Measurements from ENCODE around the gene USP49.
A peak's percentile ranks its signal among the peaks of the same experiment; 100 is the strongest.
"Not testable (repeated sequence)": the region's sequence is repeated elsewhere in the genome, so short reads cannot be mapped to it uniquely, and the experiment has no call there.

USP49 gene

DNA sequence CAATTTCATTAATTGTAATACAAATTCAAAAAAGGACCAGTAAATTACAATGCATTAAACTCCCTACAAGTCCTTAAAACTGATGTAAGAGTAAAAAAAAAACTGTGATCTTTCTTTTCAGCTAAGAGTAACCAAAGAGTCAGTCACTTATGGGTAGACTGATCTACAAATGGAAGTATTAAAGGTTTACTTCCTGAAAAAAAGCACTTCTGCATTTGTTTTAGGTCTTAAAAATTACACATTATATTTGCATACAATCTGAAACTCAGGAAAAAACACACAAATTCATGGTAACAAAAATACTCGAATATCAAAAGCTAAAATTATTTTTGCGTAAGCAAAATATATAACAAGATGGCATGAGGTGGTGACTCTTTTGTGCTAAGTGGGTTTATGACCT, 23.5 kb downstream of the USP49 start:
- no peak for DNase-seq

DNA sequence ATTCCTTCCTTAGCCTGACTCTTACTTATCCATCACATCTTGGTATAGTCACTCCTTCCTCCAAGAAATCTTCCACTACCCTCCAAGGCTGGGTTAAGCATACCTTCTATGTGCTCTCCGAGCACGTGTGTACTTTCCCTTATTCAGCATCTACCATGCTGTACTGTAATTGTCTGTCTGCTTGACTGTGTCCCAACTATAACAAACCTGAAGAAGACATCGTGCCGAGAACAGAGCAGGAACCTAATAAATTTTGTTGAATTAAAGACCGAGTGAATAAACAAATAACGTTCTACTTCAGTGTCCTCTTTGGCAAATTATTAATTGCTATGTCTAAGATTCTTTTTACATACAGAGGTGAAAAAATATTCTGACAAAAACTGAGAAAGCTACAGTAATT, 35.8 kb downstream of the USP49 start:
- no peak for DNase-seq

DNA sequence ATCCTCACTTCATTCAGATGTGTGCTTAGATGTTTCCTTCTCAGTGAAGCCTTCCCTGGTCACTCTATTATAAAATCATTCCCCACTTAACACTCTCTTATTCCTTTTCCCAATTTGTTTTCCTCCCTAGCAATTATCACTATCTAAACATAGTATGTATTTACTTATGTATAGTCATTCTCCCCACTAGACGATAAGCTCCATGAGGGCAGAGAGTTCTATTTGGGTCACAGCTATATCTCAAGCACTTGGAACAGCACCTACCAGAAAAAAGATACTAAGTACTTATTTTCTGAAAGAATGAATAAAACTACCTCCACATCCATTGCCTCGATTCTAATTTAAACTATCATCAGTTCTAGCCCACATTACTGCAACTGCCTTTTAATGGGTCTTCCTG, 36.5 kb downstream of the USP49 start:
- no peak for DNase-seq

DNA sequence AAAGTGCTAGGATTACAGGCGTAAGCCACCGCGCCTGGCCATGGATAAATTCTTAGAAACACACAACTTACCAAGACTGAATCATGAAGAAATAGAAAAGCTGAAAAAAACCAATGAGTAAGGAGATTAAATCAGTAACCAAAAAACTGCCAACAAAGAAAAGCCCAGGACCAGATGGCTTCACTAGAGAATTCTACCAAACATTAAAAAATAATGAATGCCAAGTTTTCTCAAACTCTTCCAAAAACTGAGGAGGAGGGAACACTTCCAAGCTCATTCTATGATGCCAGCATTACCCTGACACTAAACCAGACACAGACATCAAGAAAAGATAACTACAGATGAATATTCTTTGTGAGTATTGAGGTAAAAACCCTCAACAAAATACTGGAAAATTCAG, 44.3 kb downstream of the USP49 start:
- DNase-seq = no peak

DNA sequence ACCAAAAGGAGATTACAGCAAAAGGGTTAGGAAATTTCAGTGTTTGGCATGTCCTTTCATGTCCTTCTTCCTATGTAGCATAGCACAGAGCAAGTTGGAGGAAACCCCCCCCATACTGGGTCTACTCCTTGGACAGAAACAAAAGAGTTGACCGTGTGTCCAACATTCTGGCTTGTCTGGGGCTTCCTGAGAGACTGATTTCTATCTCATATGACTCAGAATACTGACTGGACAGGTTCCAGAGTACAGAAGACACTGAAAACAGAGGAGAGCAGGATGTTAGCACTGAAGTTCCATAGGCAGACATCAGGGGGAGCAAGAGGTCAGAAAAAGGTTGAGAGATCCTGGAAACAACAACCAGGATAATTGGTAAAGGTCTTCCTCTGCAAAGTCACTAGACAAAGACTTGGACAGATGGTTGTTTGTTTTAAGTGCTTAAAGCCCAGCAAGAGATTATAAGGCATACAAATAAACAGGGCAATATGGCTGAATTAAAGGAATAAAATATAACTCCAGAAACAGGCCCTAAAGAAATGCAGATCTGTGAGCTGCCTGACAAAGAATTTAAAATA, 48.4 kb downstream of the USP49 start:
- DNase-seq = peak; percentile 7

DNA sequence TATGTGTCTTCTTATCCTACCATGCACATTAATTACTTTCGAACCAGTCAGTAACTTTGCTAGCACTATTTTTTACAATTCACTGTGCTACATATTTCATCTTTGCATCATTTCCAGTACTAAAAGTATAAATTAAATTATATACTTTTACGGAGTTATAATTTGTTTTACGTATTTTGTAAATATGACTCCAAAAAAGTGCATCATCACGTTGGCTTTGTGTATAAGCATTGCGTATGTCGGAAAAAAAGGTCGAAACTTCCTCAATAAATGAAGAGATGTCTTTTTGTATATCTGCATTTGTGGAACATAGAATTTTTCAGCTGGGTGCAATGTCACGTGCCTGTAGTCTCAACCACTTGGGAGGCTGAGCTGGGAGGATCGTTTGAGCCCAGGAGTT, 52.0 kb downstream of the USP49 start:
- DNase-seq = no peak

DNA sequence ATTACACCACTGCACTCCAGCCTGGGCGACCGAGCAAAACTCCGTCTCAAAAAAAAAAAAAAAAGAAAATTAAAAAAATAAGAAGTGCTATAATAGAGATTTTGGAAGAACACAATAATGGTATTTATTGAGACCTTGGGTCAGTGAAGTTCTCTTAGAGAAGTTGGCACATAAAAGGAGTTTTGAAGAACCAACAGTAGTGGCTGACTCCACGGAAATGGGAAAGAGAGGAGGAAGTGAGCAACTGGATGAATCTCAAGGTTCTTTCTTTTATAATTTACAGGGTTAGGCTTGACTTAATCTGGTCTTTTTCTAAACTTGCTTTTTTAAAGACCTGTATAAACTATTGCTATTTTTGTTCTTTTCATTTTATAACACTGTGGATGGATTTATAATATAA, 54.8 kb downstream of the USP49 start:
- DNase-seq = no peak

DNA sequence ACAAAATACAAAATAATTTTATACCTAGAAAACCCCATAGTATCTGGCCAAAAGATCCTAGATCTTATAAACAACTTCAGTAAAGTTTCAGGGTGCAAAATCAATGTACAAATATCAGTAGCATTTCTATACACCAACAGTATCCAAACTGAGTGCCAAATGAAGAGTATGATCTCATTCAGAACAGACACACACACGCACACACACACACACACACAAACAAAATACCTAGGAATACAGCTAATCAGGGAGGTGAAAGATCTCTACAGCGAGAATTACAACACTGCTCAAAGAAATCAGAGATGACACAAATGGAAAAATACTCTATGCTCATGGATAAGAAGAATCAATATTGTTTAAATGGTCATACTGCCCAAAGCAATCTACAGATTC, 58.5 kb downstream of the USP49 start:
- DNase-seq = no peak

DNA sequence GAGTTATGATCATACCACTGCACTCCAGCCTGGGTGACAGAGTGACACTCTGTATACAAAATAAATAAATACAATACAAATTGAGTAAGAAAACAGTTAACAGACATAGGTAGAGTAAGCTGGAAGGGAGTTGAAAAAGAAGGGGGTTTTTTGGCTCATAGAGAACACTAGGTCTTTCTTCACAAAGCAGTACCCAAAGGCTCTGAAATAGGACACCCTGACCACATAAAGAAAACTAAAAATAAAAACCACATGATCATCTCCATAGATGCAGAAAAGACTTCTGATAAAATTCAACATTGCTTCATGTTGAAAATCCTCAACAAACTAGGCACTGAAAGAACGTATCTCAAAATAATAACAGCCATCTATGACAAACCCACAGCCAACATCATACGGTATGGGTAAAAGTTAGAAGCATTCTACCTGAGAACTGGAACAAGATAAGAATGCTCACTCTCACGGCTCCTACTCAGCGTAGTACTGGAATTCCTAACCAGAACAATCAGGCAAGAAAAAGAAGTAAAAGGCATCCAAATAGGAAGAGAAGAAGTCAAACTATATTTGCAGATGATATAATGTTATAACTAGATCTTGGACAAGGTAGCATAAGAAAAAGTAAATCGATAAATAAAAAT, 59.0 kb downstream of the USP49 start:
- DNase-seq = no peak

DNA sequence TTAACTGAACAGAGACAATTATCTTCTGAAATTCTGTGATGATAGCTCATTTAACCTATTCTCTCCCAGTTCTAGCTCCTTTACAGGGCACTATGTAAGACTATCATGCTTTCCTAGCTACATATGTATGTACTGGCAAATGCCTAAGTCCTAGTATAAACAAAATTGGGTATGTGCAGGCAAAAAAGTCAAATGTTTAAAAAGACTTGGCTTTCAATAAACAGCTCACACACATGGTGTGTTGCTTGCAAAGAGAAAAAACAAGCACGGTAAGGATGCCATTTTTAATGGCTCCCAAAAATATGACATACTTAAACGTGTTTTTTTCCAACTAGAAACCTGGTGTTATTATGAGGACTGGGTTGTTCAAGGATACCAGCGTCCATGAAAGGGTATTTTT, 62.9 kb downstream of the USP49 start:
- DNase-seq = no peak

DNA sequence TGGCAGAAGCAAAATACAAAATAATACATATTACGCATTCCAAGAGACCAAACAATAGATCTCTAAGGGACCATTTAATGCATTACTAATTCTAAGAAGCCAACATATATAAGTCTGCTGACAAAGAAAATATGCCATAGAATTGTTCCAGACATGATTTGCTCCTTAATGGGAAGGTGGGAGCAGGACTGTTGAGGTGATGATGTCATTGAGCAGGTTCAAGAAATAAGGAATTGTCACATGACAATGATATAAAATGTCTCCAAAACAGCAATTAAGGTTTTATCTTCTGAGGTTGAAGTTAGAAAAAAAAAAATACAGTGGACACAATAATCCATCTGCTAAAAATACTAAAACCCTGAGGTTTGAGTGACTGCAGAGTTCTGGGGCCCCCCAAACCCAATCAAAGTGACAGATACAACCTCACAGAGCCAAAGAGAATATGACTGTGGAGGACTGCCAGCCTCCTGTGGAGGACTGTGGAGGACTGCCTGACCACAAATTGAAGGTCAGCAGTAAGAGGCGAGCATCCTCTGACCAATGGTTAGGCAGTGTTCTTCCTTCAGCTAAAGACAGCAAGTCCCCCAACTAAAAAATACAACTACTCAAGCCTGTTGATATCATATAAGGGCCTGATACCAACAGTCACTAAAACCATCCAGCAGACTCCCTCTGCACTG, 68.7 kb downstream of the USP49 start:
- DNase-seq = no peak

DNA sequence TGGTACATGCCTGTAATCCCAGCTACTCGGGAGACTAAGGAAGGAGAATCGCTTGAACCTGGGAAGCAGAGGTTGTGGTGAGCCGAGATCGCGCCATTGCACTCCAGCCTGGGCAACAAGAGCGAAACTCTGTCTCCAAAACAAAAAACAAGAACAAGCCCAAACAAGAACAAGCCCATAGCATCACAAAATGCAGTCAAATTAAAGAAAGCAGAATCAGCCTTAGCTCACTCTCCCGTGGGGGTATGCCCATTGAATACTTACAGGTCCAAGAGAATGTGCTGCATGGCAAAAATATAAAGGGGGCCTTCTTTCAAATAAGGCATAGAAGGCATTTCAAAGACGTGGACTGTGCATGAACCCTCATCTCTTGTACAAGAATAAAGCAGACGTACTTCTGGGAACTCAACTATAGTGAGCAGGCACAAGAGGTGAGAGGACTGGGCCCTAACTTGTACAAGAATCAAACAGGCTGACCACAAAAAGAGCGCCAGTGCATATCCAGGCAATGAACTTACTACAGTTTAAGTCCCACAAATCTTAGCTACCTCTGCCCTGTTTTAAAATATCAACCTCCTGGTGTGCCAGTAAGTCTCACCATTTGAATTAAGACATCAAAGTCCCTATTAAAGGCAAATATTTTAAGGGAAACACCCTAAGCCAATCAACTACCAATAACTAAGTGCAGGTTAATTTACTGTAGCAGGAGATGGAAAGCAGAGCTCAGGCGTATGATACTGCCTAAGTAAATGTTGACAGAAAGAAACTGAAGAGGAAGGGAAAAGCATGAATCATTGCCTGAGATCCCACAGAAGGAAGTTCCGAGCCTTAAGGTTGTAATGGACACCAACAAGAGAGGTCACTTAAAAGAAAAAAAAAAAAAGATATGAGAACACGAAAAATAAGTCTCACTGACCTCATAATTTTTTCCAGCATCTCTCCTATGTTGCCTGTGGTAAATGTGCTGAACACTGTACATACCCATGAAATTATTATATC, 70.3 kb downstream of the USP49 start:
- DNase-seq = no peak

DNA sequence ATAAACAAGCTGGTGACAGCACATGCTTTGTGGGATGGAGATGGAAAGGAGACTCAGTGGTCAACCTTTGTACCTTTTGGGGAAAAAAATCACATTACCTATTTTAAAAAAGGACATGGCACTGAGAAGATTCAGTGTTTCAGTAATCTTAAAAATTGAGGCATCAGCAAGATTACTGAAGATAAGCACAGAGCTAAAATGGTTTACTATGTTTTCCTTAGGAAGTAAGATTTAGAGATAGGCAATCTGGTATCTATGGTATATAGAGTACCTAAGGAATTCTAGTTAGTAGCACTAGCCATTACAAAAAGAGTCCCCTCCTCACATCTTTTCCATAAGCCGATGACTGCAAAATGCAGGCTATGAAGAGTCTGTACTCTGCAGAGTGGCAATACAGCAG, 72.0 kb downstream of the USP49 start:
- DNase-seq = no peak

DNA sequence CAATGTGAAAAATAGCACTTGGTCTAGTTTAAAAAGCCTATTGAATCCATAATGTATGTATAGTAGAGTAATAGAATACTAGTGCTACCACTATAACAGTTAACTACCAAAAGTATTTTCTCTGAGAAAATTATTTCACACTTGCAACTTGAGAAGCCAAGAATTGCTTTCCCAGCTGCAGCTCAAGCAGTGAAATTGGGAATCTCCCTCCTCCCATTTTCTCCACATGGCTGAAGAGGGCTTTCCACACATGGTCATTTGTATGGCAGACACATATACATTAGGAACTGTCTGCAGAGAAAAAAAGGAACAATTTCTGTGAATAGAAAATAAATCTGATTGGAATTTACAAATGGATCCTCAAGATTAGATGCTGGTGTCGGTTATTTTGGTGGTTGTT, 73.2 kb downstream of the USP49 start:
- no peak for DNase-seq

DNA sequence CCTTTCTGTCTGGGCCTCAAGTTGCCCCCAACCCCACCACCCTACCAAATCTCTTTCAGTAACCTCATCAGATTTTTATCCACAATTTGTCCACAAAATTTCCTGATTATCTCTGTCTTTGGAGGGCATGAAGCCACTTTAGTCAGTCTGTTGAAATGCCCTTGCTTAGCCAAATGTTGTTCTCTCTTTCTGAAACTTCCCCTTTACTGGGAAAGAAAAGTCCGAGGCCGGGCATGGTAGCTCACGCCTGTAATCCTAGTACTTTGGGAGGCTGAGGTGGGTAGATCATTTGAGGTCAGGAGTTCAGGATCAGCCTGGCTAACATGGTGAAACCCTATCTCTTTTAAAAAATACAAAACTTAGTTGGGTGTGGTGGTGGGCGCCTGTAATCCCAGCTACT, 73.9 kb downstream of the USP49 start:
- DNase-seq = no peak

DNA sequence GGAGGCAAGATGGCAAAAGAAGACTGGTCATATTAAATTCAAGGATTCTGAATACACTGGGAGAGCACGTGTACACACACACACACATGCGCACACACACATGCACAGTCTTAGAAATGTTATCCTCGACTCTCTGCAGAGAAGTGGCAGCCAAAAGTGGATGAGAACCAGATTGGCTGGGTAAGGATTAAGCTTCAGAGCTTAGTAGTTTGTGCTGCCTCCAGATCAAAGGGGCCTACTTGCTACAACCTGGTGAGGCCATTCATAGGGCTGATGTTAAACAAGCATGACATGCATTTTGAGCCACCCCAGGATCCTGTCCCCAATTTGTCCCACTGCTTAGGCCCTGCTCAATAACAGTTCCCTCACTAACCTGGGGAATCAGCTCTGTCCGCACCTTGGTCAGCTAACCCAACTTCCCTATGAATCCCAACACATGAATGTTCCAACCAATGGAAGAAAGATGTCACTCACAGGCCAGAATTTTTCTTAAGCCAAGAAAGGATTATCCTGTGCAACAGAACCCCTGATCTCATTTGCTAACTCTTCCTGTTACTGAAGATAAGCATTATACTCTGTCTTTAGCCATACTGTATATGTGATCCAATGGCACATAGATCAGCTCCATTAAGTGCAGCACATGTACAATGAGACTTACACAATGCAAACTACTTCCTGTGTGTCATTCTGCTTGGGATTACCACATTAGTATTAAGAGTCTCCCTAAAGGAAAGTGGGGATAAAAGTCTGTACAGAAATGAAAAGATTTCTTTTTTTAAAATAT, 76.7 kb downstream of the USP49 start:
- no peak for DNase-seq

DNA sequence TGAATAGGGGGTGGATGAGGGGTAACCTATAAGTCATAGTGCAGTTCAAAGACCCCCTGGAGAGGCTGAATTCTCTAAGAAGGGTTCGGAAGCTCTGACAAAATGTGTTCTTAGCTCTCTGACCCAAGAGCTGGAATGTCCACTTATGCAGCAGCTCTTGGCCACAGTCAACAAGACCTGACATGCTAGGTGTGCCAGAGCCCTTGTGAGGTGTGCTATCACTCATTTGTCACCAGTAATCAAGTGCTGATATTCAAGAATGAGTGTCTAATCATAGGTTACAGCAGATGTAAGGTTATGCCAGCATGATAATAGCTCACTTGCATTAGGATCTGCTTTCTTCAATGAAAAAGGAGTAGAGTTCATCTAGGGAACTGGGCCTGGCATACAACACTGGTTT, 79.6 kb downstream of the USP49 start:
- no peak for DNase-seq

DNA sequence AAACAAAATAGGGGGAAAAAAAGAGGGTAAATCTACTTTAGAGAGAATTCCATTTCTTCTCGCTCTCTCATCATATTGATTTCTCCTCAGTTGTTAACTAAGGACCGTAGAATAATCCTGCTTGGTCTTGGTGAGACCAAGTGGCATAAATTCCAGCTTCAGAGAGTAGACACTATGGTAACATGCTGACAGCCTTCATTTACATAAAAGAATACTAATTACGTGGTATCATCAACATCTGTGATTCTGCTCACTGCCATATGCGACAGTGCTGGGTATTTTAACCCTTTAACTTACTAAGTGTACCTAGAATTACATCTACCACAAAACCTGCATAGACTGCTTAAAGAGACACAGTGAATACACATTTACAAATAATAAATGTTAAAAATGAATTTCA, 80.5 kb downstream of the USP49 start:
- no peak for DNase-seq

DNA sequence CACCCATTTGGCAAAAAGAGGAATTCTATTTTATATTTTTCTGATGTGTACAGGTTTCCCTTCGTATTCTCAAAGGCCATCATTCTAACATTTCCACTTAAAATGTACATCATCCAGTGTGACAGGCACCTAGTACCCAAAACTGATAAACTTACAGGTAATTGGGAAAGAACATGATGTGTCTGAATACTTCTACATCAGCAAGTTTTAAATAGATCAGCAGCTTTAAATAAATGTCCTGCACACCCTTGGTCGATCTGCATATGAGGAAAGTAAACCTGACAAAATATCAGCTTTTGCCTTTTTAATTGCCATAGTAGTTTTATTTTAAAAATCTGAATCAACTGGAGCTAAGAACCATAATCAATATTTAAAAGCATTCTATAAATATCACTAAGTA, 81.2 kb downstream of the USP49 start:
- DNase-seq = no peak

DNA sequence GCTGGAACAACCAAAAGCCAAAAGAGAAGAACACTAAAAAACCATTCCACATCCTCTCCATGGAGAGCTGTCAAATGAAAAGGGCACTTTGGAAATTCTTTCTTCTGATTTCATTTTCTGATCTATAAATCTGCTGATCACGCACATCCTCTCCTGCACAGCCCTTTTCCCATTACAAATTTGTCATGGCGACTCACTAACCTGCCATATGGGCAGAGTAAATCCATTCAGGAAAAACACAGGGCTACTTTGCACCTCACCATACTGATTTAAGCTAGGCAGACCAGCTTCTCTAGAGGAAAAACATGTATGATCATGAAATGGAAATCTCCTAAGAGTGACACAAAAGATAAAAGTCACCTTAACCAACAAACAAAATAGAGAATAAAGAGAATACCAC, 81.7 kb downstream of the USP49 start:
- DNase-seq = no peak

DNA sequence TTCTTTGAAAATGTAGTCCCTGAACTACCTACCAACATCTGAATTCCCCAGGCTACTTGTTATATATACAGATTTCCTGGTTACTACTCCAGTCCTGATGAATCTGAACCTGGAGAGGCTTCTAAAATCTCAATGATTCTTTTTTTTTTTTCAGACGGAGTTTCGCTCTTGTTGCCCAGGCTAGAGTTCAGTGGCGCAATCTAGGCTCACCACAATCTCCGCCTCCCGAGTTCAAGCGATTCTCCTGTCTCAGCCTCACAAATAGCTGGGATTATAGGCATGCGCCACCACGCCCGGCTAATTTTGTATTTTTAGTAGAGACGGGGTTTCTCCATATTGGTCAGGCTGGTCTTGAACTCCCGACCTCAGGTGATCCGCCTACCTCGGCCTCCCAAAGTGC, 83.2 kb downstream of the USP49 start:
- not testable (repeated sequence) for DNase-seq

DNA sequence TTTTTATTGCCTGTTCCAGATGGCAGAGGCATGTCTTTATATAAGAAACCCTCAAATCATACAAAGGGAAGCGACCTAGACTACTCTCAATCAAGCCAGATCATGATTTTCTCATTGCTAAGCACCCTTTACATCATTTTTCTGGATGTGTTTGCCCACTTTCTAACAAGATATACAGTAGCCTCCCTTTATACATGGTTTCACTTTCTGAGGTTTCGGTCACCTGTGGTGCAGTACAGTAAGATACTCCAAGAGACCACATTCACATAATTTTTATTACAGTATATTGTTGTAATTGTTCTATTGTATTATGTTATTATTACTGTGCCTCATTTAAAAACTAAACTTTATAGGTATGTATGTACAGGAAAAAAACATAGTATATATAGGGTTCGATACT, 84.1 kb downstream of the USP49 start:
- DNase-seq = no peak

Measured in activated effector memory CD4-positive, alpha-beta T cell treated with Interleukin-2 at 50 U/mL for 16 hours (primary cell).